Activated T-helper 17 cell treated with anti-CD3 and anti-CD28 coated beads, Interleukin-2, amount 50 U/mL, for 72 hours (primary cell): ENCODE measurements around the gene PHACTR1. TPM values are rescaled to one million over a fixed set of nuclear protein-coding genes. Genes with fewer than 3 reads are reported as not detected.

Source experiments
- ATAC-seq: fragments of 150-1000 bp; cut with Tn5 transposase; replicated peaks from 2 replicates; pipeline ENCODE4 v1.10.0; 2021; ENCODE audit warnings: mild to moderate bottlenecking, moderate library complexity
- H3K27ac Mint-ChIP-seq: one replicate; pipeline ENCODE4 v1.8.0; 2022; ENCODE audit warnings: mixed read lengths
- H3K27me3 Mint-ChIP-seq: one replicate; pipeline ENCODE4 v1.8.0; 2022; ENCODE audit warnings: mixed read lengths
- H3K36me3 Mint-ChIP-seq: one replicate; pipeline ENCODE4 v1.8.0; 2022; ENCODE audit warnings: low read depth, mild to moderate bottlenecking, mixed read lengths
- H3K4me1 Mint-ChIP-seq: one replicate; pipeline ENCODE4 v1.8.0; 2022; ENCODE audit warnings: mixed read lengths
- H3K4me3 Mint-ChIP-seq: one replicate; pipeline ENCODE4 v1.8.0; 2022; ENCODE audit warnings: mild to moderate bottlenecking, mixed read lengths
- H3K9me3 Mint-ChIP-seq: one replicate; pipeline ENCODE4 v1.8.0; 2022; ENCODE audit warnings: mixed read lengths
- total RNA-seq, 2 donors: library from RNA; stranded (reverse); gene quantifications; one replicate each; pipeline ENCODE4 v1.2.3, GENCODE V29; 2022

The PHACTR1 gene
- total RNA-seq, 2 donors from 2014 or later, result 0.05 to 1.5 TPM

GRCh38 chr6:13256266-13257001 is 539.9 kb downstream of the PHACTR1 start:
- no peak for ATAC-seq
- Mint-ChIP-seq H3K9me3 (peaks cover 7% of the 10 kb centered on the region), H3K4me3 (no peak overlapping the region), H3K36me3 (no peaks in the 10 kb centered on the region), H3K4me1 (no peaks in the 10 kb centered on the region), H3K27me3 (no peaks in the 10 kb centered on the region), H3K27ac (no peak overlapping the region)

- H3K36me3 Mint-ChIP-seq, result no peaks in the 10 kb centered on the region
- H3K27ac Mint-ChIP-seq, result no peak overlapping the region
- no peak for ATAC-seq
- no peaks in the 10 kb centered on the region for H3K27me3 Mint-ChIP-seq
- H3K4me1 Mint-ChIP-seq, result no peaks in the 10 kb centered on the region
- H3K4me3 Mint-ChIP-seq, result no peak overlapping the region
- H3K9me3 Mint-ChIP-seq, result peaks cover 7% of the 10 kb centered on the region
Measured at GRCh38 chr6:13259393-13259792, 542.8 kb downstream of the PHACTR1 start.

GRCh38 chr6:13260101-13260598 is 543.6 kb downstream of the PHACTR1 start:
- no peak overlapping the region for H3K27ac Mint-ChIP-seq
- H3K4me3 Mint-ChIP-seq, result no peak overlapping the region
- ATAC-seq, result no peak
- H3K27me3 Mint-ChIP-seq, result no peaks in the 10 kb centered on the region
- H3K36me3 Mint-ChIP-seq, result no peaks in the 10 kb centered on the region
- no peaks in the 10 kb centered on the region for H3K4me1 Mint-ChIP-seq
- H3K9me3 Mint-ChIP-seq, result peaks cover 7% of the 10 kb centered on the region

- H3K27me3 Mint-ChIP-seq, result no peaks in the 10 kb centered on the region
- H3K4me3 Mint-ChIP-seq, result no peak overlapping the region
Measured at GRCh38 chr6:13260831-13261230, 544.3 kb downstream of the PHACTR1 start.

GRCh38 chr6:13261464-13261994 is 545.0 kb downstream of the PHACTR1 start:
- Mint-ChIP-seq H3K27me3 (no peaks in the 10 kb centered on the region), H3K27ac (no peak overlapping the region), H3K36me3 (no peaks in the 10 kb centered on the region), H3K4me3 (no peak overlapping the region), H3K4me1 (no peaks in the 10 kb centered on the region), H3K9me3 (peaks cover 4% of the 10 kb centered on the region)
- ATAC-seq, result no peak

More at GRCh38 chr6:13260831-13261230, 544.3 kb downstream of the PHACTR1 start:
- ATAC-seq, result no peak
- Mint-ChIP-seq H3K9me3 (peaks cover 7% of the 10 kb centered on the region), H3K4me1 (no peaks in the 10 kb centered on the region), H3K27ac (no peak overlapping the region), H3K36me3 (no peaks in the 10 kb centered on the region)

GRCh38 chr6:13262302-13263230 is 546.0 kb downstream of the PHACTR1 start:
- Mint-ChIP-seq H3K36me3 (no peaks in the 10 kb centered on the region), H3K27me3 (no peaks in the 10 kb centered on the region), H3K27ac (no peak overlapping the region), H3K4me3 (no peak overlapping the region), H3K9me3 (no peaks in the 10 kb centered on the region), H3K4me1 (no peaks in the 10 kb centered on the region)
- ATAC-seq, result no peak

GRCh38 chr6:13263669-13264068 is 547.1 kb downstream of the PHACTR1 start:
- H3K4me3 Mint-ChIP-seq, result no peak overlapping the region
- ATAC-seq, result no peak

GRCh38 chr6:13267142-13267651 is 550.6 kb downstream of the PHACTR1 start:
- H3K27ac Mint-ChIP-seq, result no peak overlapping the region
- H3K4me3 Mint-ChIP-seq, result no peak overlapping the region
- no peaks in the 10 kb centered on the region for H3K36me3 Mint-ChIP-seq
- no peaks in the 10 kb centered on the region for H3K4me1 Mint-ChIP-seq
- no peaks in the 10 kb centered on the region for H3K9me3 Mint-ChIP-seq
- no peaks in the 10 kb centered on the region for H3K27me3 Mint-ChIP-seq
- ATAC-seq, result peak; percentile 70

More at GRCh38 chr6:13263669-13264068, 547.1 kb downstream of the PHACTR1 start:
- no peak overlapping the region for H3K27ac Mint-ChIP-seq
- no peaks in the 10 kb centered on the region for H3K27me3 Mint-ChIP-seq
- no peaks in the 10 kb centered on the region for H3K36me3 Mint-ChIP-seq
- H3K4me1 Mint-ChIP-seq, result no peaks in the 10 kb centered on the region
- no peaks in the 10 kb centered on the region for H3K9me3 Mint-ChIP-seq

GRCh38 chr6:13268913-13269518 is 552.4 kb downstream of the PHACTR1 start:
- Mint-ChIP-seq H3K9me3 (no peaks in the 10 kb centered on the region), H3K4me1 (peaks cover 4% of the 10 kb centered on the region), H3K27me3 (no peaks in the 10 kb centered on the region), H3K36me3 (no peaks in the 10 kb centered on the region), H3K4me3 (no peak overlapping the region), H3K27ac (no peak overlapping the region)
- ATAC-seq, result no peak

GRCh38 chr6:13272131-13273046 is 555.8 kb downstream of the PHACTR1 start:
- no peaks in the 10 kb centered on the region for H3K27me3 Mint-ChIP-seq

GRCh38 chr6:13273202-13273930 is 556.8 kb downstream of the PHACTR1 start:
- H3K4me3 Mint-ChIP-seq, result peak overlapping the region; percentile 73
- H3K27ac Mint-ChIP-seq, result peak overlapping the region; percentile 81
- no peaks in the 10 kb centered on the region for H3K9me3 Mint-ChIP-seq
- no peak for ATAC-seq
- no peaks in the 10 kb centered on the region for H3K27me3 Mint-ChIP-seq
- no peaks in the 10 kb centered on the region for H3K36me3 Mint-ChIP-seq
- H3K4me1 Mint-ChIP-seq, result peaks cover 7% of the 10 kb centered on the region

More at GRCh38 chr6:13272131-13273046, 555.8 kb downstream of the PHACTR1 start:
- Mint-ChIP-seq H3K9me3 (no peaks in the 10 kb centered on the region), H3K36me3 (no peaks in the 10 kb centered on the region), H3K27ac (no peak overlapping the region), H3K4me1 (peaks cover 7% of the 10 kb centered on the region), H3K4me3 (no peak overlapping the region)
- no peak for ATAC-seq

- Mint-ChIP-seq H3K36me3 (no peaks in the 10 kb centered on the region), H3K4me1 (peaks cover 7% of the 10 kb centered on the region), H3K27me3 (no peaks in the 10 kb centered on the region), H3K27ac (peak overlapping the region; percentile 81), H3K9me3 (no peaks in the 10 kb centered on the region), H3K4me3 (peak overlapping the region; percentile 73)
- peak; percentile 96 for ATAC-seq
Measured at GRCh38 chr6:13273931-13274706, 557.6 kb downstream of the PHACTR1 start.
